ENCODE measurements around the gene HLF.
A peak's percentile ranks its signal among the peaks of the same experiment; 100 is the strongest.
"Not testable (repeated sequence)": the region's sequence is repeated elsewhere in the genome, so short reads cannot be mapped to it uniquely, and the experiment has no call there.

The HLF gene

GRCh38 chr17:55314061-55314783 is 49.5 kb downstream of the HLF start:
- DNase-seq, result no peak

GRCh38 chr17:55314784-55315491 is 50.2 kb downstream of the HLF start:
- DNase-seq, result no peak

- no peak for DNase-seq
These were observed 51.7 kb downstream of the HLF start for GRCh38 chr17:55316499-55316898.

DNA sequence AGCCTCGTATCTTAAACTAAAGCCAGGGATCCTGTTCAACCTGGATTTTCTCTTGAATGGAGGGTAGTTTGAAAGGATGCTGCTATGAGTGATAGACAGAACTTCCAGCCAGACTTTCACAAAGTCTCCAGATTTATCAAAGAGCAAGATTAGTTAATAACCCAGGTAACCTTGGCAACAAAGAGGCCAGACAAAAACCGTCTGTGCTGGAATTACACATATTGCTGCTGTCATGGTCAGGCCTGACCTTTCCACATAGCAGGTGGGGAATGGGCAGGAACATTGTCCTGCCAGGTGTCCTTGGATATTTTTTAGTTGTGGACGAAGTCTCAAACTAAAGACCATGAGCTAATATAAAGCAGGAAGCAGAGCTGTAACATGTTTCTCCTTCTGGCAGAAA is 52.5 kb downstream of the HLF start:
- DNase-seq, result no peak

GRCh38 chr17:55318081-55318480 is 53.3 kb downstream of the HLF start:
- no peak for DNase-seq

DNA sequence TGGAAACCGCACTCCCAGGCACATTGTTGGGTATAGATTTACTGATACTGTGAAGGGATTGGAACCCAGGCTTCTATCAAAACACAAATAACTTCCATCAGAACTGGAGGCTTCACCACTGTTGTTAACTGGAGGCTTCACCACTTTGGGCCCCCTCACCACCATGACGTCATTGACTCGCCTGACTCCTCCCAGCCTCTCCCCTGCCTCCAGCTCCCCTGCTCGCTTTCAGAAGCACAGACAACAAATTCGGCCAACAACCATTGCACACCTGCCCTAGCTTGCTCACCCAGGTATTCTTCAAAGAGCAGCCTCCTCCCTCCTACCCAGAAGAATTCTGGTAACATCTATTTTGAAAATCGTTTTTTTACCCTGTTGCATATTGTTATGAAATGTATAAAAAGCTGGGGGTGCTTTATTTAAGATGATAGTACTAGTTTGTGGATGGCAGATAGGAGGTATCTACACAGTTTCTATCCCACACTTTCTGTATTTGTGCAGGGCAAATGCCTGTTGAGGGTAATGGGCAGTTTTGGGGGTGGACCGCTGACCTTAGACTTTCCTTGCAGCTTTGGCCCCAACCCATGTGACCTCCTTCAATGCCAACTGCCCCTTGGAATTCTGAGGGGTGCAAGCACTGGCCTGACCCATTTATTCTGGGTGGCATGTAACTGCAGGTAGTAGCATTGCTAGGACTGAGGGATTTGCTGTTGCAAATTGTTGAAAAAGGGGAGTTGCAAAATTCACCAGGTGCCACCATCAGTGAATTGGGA is 54.1 kb downstream of the HLF start:
- DNase-seq, result no peak

- DNase-seq, result no peak
These were observed 55.3 kb downstream of the HLF start for GRCh38 chr17:55319933-55320593.

- no peak for DNase-seq
These were observed 56.0 kb downstream of the HLF start for GRCh38 chr17:55320594-55321426.

- no peak for DNase-seq
These were observed 56.8 kb downstream of the HLF start for GRCh38 chr17:55321427-55322060.

- no peak for DNase-seq
These were observed 57.8 kb downstream of the HLF start for GRCh38 chr17:55322453-55322985.

DNA sequence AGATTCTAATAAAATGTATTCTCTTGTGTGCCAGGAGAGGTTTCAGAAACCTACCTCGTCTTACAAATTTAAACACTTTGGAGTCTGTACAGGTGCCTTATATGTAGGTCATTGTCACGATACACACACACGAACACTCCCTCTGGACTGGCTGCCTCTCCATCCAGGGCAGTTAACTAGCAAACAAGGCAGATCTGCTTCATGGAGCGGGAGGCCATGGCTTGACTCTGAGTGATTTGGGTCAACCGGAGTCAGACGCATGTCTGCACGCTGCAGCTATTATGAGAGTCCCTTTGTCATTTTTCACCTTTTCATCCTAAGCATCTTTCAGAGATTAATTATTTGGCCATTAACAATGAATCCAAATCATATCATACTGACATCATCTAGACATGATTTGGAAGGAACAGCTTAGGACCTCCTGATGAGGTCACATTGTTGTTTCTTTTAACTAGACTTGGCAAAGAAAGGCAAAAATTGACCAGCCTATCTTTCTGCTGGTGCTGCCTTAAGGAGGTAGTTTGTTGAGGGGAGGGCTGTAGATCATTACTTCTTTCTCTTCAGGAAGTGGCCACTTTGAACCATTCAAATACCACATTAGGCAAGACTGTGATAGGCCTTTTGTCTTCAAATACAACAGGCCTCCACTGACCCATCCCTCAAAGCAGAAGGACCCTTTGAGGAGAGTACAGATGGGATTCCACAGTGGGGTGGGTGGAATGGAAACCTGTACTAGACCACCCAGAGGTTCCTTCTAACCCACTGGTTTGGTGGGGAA is 58.9 kb downstream of the HLF start:
- DNase-seq, result no peak

DNA sequence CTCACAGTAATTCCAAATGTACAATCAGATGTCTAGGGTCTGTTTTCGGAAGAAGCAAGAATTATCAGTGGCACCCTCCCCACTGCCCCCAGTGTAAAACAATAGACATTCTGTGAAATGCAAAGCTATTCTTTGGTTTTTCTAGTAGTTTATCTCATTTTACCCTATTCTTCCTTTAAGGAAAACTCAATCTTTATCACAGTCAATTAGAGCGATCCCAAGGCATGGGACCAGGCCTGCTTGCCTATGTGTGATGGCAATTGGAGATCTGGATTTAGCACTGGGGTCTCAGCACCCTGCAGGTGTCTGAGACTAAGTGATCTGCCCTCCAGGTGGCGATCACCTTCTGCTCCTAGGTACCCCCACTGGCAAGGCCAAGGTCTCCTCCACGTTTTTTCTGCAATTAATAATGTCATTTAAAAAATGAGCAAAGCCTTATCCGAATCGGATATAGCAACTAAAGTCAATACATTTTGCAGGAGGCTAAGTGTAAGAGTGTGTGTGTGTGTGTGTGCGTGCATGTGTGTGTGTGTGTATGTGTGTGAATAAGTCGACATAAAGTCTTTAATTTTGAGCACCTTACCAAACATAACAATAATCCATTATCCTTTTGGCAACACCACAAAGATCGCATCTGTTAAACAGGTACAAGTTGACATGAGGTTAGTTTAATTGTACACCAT is 59.7 kb downstream of the HLF start:
- no peak for DNase-seq

- no peak for DNase-seq
These were observed 60.6 kb downstream of the HLF start for GRCh38 chr17:55325406-55325805.

DNA sequence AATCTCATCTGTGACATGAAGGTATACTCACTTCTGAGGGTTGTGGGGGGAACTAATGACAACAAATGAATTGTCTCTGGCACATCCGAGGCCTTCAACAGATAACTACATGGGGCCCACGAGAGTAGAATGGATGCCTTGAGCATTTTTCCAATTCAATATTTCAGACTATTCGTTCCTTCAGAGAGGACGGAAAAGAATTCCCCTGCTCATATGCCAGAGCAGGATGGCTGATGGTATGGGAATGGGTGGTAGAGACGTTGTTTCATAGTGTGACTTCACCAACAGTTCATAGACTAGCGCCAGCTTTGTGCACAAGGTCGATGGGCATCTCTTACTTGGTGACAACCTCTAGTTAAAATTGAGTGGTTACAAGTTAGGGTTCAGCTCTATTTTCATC is 61.3 kb downstream of the HLF start:
- no peak for DNase-seq

GRCh38 chr17:55327225-55328088 is 62.7 kb downstream of the HLF start:
- DNase-seq, result no peak

GRCh38 chr17:55328514-55328913 is 63.8 kb downstream of the HLF start:
- not testable (repeated sequence) for DNase-seq

GRCh38 chr17:55330344-55330933 is 65.7 kb downstream of the HLF start:
- no peak for DNase-seq

DNA sequence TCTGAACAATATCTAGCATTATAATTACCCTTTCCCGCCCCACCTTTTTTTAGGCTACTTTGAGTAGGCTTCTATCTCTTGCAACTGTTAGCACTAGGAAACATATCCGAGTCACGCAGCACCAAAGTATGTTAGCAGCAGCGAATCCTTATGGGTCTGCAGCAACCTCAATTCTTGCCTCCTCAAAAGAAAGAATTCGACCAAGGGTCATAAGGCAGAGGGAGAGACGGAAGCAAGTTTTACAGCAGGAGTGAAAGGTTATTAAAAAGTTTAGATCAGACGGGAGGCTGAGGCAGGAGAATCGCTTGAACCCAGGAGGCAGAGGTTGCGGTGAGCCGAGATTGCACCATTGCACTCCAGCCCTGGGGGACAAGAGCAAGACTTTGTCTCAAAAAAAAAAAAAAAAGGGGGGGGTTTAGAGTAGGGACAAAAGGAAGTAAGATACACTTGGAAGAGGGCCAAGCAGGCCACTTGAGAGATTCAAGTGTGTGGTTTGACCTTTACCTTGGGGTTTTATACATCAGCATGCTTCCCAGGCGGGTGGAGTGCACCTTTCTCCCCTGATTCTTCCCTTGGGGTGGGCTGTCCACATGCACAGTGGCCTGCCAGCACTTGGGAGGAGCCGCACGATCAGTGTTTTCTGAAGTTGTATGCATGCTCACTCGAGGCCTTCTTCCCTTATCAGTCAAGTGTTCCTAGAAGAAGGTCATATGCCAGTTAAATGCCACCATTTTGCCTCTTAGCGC is 67.7 kb downstream of the HLF start:
- DNase-seq, result peak; percentile 68

Measured in NCI-H187 treated with DMSO at 0.1 percent for 48 hours (cell line).